Fibroblast of pulmonary artery (primary cell): ENCODE results near the gene AUTS2.
A peak's percentile ranks its signal among the peaks of the same experiment; 100 is the strongest.

ENCODE experiments used
- DNase-seq: peaks from one replicate; pipeline ENCODE4 v3.0.0-alpha.2; 2010; ENCODE audit warnings: low read depth
- H3K4me3 ChIP-seq: replicated peaks from 2 replicates; pipeline ENCODE4 v1.5.1; 2011; ENCODE audit warnings: low read depth, mild to moderate bottlenecking, control low read depth, low read length, moderate library complexity
- TF ChIP-seq, protein P1 (sequence below): IDR thresholded peaks from 2 replicates; pipeline ENCODE4 v1.5.1; 2011; ENCODE audit warnings: mild to moderate bottlenecking, control low read depth, low read length, inconsistent platforms; ENCODE audit errors: missing control alignments

Gene AUTS2

DNA sequence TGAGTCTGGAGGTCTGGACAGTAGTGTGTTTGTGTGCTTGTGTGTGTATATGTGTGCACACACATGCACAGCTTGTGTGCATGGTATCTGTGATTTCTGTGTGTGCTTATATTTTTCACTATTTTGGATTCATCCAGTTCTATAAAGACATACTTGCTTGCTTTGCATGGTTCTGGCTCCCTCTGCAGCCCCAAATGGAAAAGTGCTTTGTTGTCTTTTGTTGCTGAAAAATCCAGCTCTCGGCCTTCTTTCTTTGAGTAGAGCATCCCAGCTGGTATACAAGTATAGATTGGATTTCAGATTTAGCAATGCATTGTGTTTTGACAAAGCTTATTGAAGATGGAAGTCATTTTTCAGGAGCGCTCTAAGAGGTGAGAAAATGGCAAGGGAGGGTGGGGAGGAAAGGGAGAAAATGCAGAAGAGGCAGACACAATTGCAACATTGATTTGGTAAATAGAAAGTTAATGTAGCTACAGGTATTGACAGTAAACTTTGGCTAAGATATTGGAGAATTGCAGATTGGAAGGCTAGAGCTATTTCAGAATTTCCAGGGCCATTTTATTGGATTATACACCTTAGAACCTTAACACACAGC lies 333.9 kb downstream of the AUTS2 start:
- no peak overlapping the region for H3K4me3 ChIP-seq
- TF ChIP-seq, protein P1, sequence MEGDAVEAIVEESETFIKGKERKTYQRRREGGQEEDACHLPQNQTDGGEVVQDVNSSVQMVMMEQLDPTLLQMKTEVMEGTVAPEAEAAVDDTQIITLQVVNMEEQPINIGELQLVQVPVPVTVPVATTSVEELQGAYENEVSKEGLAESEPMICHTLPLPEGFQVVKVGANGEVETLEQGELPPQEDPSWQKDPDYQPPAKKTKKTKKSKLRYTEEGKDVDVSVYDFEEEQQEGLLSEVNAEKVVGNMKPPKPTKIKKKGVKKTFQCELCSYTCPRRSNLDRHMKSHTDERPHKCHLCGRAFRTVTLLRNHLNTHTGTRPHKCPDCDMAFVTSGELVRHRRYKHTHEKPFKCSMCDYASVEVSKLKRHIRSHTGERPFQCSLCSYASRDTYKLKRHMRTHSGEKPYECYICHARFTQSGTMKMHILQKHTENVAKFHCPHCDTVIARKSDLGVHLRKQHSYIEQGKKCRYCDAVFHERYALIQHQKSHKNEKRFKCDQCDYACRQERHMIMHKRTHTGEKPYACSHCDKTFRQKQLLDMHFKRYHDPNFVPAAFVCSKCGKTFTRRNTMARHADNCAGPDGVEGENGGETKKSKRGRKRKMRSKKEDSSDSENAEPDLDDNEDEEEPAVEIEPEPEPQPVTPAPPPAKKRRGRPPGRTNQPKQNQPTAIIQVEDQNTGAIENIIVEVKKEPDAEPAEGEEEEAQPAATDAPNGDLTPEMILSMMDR, result peak; percentile 61
- DNase-seq, result peak; percentile 57

DNA sequence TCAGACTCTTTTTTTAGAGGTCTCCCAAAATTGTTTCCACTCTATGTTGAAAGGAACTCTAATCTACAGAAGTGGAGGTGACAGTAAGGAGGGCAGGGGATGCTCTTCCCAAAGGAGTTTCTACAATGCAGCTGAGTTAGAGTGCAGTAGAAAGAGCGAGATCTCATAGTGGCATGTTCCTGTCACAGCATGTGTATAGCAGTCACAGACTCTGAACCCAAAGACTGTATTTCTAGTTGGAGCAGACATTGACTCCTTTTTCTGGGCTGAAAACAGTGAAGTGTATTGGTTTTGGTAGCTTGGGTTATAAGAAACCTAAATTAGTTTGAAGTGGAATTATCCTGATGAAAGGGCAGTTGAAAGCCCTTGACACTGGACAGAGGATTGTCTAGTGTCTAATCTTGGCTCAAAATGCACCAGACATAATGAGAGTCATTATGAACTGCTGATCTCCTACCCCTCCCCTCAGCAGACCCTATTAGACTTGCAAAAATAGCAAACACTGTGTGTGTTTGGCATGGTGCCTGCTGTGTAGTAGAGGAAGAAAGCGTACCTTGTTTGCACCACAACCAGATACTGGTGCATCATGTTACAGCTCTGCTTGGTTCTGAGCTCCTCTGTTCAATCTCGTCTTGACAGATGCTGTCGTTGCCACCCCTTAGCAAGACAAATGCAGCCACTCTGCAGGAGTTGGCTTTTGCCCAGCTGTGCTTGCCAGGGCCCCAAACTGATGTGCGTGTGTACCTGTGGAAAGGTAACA lies 336.0 kb downstream of the AUTS2 start:
- H3K4me3 ChIP-seq, result no peak overlapping the region
- TF ChIP-seq, protein P1, result no peak
- DNase-seq, result no peak

DNA sequence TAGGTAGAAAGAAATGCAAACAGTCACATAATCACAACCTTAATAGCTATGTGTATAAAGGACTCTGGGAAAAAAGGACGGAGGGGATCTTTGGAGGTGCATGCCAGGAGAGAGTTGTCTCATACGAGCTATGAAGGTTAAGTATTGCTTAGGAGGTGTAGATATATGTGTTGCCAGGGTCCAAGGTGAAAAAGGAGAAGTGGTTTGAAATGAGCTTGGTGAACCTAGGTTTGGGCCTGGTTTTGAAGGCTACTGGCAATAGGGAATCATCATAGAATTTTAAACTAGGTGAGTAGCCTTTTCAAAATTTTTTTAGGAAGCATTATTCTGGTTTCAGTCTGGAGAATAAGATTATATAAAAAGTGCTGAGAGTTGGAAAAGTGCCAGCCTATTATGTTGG lies 336.8 kb downstream of the AUTS2 start:
- DNase-seq, result no peak
- TF ChIP-seq, protein P1, result no peak
- no peak overlapping the region for H3K4me3 ChIP-seq

DNA sequence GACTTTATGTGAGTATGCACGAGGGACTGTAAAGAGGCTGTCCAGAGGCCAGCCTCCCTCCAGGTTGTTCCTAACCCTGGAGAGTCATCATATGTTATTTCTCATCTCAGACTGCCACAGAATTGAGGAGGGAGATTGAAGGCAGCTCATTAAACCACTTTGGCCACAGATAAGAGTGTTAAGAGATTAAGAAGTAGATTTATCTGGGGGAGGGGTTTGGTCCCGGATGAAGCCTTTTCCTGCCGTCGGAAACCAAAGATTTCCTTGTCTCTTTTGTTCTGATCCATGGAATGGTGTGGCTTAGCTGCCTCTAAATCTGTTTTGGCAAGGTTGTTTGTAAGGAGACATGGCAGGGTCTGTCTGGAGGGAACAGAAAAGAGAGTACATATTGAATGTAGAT lies 338.8 kb downstream of the AUTS2 start:
- DNase-seq, result no peak
- no peak overlapping the region for H3K4me3 ChIP-seq
- TF ChIP-seq, protein P1, result no peak

DNA sequence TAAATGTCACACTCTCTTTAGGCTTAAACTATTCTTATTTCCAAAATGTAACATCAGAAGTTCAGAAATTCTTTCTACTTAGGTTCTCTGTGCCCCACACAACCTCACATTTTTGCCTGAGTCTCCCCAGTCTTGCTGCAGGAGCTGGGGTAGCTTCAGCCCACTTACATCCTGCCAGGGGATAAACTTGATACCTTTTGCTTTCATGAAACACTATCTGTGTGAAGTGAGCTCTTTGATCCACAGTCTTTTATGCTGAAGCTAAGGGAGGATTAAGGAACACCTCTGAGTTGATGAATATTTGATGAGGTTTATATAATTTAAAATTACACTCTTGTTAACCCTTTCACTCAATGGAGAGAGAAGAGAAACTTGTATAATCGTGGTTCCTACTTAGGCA lies 341.0 kb downstream of the AUTS2 start:
- no peak for DNase-seq
- H3K4me3 ChIP-seq, result no peak overlapping the region
- TF ChIP-seq, protein P1, result no peak

DNA sequence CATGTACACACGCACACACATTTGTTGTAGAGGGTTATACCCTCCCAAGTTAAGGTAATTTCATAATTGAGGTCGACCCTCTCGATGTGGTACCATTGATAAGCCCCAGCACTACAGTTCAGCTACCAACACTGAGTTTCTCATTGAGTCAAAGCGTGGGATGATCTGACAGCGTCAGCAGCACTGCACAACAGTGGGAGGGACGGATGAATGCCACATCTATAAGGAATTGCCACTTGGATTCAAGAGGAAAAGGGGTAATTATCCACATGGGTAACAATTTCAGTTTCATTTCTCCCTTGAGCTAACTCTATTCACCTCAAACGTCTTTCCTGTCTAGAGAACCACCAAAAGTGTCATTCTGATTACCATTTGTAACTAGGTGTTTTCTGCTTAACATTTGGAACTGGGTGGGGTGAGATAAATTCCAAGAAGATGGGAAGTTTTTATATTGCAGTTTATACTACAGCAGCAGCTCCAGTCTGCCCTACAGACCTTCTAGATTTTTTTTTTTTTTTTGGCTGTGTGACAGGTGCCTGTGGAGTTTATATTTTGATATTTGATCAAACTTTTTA lies 342.9 kb downstream of the AUTS2 start:
- H3K4me3 ChIP-seq, result no peak overlapping the region
- TF ChIP-seq, protein P1, result no peak
- no peak for DNase-seq
